Endodermal cell (in vitro differentiated cells): Measurements from ENCODE around the gene COMMD10. TPM values are rescaled to one million over a fixed set of nuclear protein-coding genes. Genes with fewer than 3 reads are reported as not detected.

Source experiments
- DNase-seq: peaks from one replicate; pipeline ENCODE4 v3.0.0-alpha.2; 2017
- H3K27ac ChIP-seq: 2 replicates; pipeline ENCODE4 v1.5.1; 2013; ENCODE audit warnings: mild to moderate bottlenecking, low read depth, low read length, moderate library complexity
- H3K27me3 ChIP-seq: 2 replicates; pipeline ENCODE4 v1.6.1; 2013; ENCODE audit warnings: mild to moderate bottlenecking, low read length, moderate library complexity; ENCODE audit not compliant: insufficient read depth, control insufficient read depth, poor library complexity, severe bottlenecking
- H3K36me3 ChIP-seq: 2 replicates; pipeline ENCODE4 v1.7.0; 2013; ENCODE audit warnings: mild to moderate bottlenecking, low read length, moderate library complexity; ENCODE audit not compliant: control insufficient read depth, insufficient read depth
- H3K4me1 ChIP-seq: one replicate; pipeline ENCODE4 v1.7.0; 2013; ENCODE audit warnings: low read length; ENCODE audit not compliant: control insufficient read depth, insufficient read depth
- H3K4me3 ChIP-seq: 2 replicates; pipeline ENCODE4 v1.5.1; 2013; ENCODE audit warnings: mild to moderate bottlenecking, low read length, moderate library complexity
- H3K9ac ChIP-seq: 2 replicates; pipeline ENCODE4 v1.6.1; 2013; ENCODE audit warnings: mild to moderate bottlenecking, low read length, moderate library complexity; ENCODE audit not compliant: poor library complexity, severe bottlenecking; ENCODE audit errors: extremely low read depth
- H3K9me3 ChIP-seq: 2 replicates; pipeline ENCODE4 v1.6.1; 2013; ENCODE audit warnings: mild to moderate bottlenecking, low read length, moderate library complexity; ENCODE audit not compliant: control insufficient read depth
- H3K27ac Mint-ChIP-seq: 2 replicates; pipeline ENCODE4 v1.8.0; 2020; ENCODE audit warnings: mixed read lengths
- H3K27me3 Mint-ChIP-seq: 2 replicates; pipeline ENCODE4 v1.8.0; 2021; ENCODE audit warnings: mild to moderate bottlenecking, mixed read lengths; ENCODE audit not compliant: insufficient read depth
- H3K36me3 Mint-ChIP-seq: 2 replicates; pipeline ENCODE4 v1.8.0; 2020; ENCODE audit warnings: low read depth, mixed read lengths
- H3K4me1 Mint-ChIP-seq: 2 replicates; pipeline ENCODE4 v1.8.0; 2020; ENCODE audit warnings: mixed read lengths
- H3K4me3 Mint-ChIP-seq: 2 replicates; pipeline ENCODE4 v1.8.0; 2020; ENCODE audit warnings: mild to moderate bottlenecking, moderate library complexity, mixed read lengths
- H3K9me3 Mint-ChIP-seq: 2 replicates; pipeline ENCODE4 v1.8.0; 2020; ENCODE audit warnings: mild to moderate bottlenecking, mixed read lengths
- WGBS, 2 experiments: methylation state at CpG; one replicate each; pipeline versions ENCODE4 v1.1.5 to v1.1.7; 2013; ENCODE audit warnings: missing lambda C conversion rate in 2 of 2, mixed read lengths in 1 of 2; ENCODE audit not compliant: insufficient coverage in 1 of 2, insufficient read length in 1 of 2; 5-methylcytosine and 5-hydroxymethylcytosine counted together
- total RNA-seq, 2 donors: library from RNA; stranded (reverse); fragmentation: NEBNext Ultra II Directional in 1 of 2; extraction: Animal tissue kit (Norgen Biotek cat#: 25700) in 1 of 2; gene quantifications; 2 replicates in 1 of 2; 3 replicates in 1 of 2; pipeline ENCODE4 v1.2.1, GENCODE V29; 2021
- TF ChIP-seq, protein P1 (sequence below): fragments of 200-600 bp; sonication (generic); conservative IDR thresholded peaks from 2 replicates; pipeline ENCODE4 v1.5.0; 2021; ENCODE audit warnings: antibody characterized with exemption, mild to moderate bottlenecking

Gene COMMD10
- total RNA-seq, 2 donors from 2014 or later: 25.3 to 29.8 TPM

DNA sequence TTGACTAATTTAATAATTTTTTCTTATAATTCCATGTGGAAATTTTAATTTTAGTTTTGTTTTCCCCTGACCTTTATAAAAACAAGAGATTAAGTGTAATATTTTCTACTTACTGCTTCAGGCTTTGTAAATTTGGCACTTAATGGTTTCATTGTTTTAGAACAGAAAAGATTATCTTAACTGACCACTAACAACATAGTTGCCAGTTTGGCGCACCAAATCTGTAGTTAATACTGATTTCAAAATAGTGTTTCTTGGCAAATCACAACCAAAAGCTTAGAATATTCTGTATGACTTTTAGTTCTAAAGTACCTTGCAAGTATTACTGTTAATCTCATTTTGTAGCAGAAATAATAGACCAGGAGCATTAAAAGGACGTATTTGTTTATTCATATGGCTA is 124.3 kb downstream of the COMMD10 start:
- H3K36me3 Mint-ChIP-seq: no peaks in the 10 kb centered on the region
- no peak overlapping the region for H3K4me3 Mint-ChIP-seq
- 86 to 92% methylated on average over 1 to 2 of the region's 2 CpGs for WGBS, 2 experiments
- Histone ChIP-seq H3K27me3 (no peaks in the 10 kb centered on the region), H3K4me1 (no peaks in the 10 kb centered on the region), H3K4me3 (no peak overlapping the region), H3K36me3 (no peaks in the 10 kb centered on the region), H3K9ac (no peak overlapping the region), H3K27ac (no peak overlapping the region), H3K9me3 (no peaks in the 10 kb centered on the region)
- no peak for DNase-seq
- no peaks in the 10 kb centered on the region for H3K4me1 Mint-ChIP-seq
- no peaks in the 10 kb centered on the region for H3K9me3 Mint-ChIP-seq
- TF ChIP-seq, protein P1, sequence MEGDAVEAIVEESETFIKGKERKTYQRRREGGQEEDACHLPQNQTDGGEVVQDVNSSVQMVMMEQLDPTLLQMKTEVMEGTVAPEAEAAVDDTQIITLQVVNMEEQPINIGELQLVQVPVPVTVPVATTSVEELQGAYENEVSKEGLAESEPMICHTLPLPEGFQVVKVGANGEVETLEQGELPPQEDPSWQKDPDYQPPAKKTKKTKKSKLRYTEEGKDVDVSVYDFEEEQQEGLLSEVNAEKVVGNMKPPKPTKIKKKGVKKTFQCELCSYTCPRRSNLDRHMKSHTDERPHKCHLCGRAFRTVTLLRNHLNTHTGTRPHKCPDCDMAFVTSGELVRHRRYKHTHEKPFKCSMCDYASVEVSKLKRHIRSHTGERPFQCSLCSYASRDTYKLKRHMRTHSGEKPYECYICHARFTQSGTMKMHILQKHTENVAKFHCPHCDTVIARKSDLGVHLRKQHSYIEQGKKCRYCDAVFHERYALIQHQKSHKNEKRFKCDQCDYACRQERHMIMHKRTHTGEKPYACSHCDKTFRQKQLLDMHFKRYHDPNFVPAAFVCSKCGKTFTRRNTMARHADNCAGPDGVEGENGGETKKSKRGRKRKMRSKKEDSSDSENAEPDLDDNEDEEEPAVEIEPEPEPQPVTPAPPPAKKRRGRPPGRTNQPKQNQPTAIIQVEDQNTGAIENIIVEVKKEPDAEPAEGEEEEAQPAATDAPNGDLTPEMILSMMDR: no peak
- no peaks in the 10 kb centered on the region for H3K27me3 Mint-ChIP-seq
- H3K27ac Mint-ChIP-seq: no peak overlapping the region

- Histone ChIP-seq H3K4me1 (no peaks in the 10 kb centered on the region), H3K9me3 (no peaks in the 10 kb centered on the region), H3K9ac (no peak overlapping the region), H3K36me3 (no peaks in the 10 kb centered on the region), H3K27me3 (no peaks in the 10 kb centered on the region), H3K27ac (no peak overlapping the region), H3K4me3 (no peak overlapping the region)
- Mint-ChIP-seq H3K4me3 (no peak overlapping the region), H3K4me1 (no peaks in the 10 kb centered on the region), H3K27ac (no peak overlapping the region), H3K27me3 (no peaks in the 10 kb centered on the region), H3K36me3 (no peaks in the 10 kb centered on the region), H3K9me3 (no peaks in the 10 kb centered on the region)
- TF ChIP-seq, protein P1: no peak
- no peak for DNase-seq
Measured at GRCh38 chr5:116212225-116212624, 127.4 kb downstream of the COMMD10 start.

GRCh38 chr5:116216246-116216645 is 131.4 kb downstream of the COMMD10 start:
- H3K4me1 ChIP-seq: peaks cover 3% of the 10 kb centered on the region
- WGBS, 2 experiments: 97% methylated on average over 5 of the region's 5 CpGs; no CpG with 5 or more reads in 1 of the 2 experiments
- H3K4me1 Mint-ChIP-seq: peaks cover 10% of the 10 kb centered on the region

More at GRCh38 chr5:116216246-116216645, 131.4 kb downstream of the COMMD10 start:
- Mint-ChIP-seq H3K4me3 (no peak overlapping the region), H3K27me3 (no peaks in the 10 kb centered on the region), H3K9me3 (no peaks in the 10 kb centered on the region), H3K36me3 (no peaks in the 10 kb centered on the region), H3K27ac (no peak overlapping the region)
- TF ChIP-seq, protein P1: no peak
- Histone ChIP-seq H3K9ac (no peak overlapping the region), H3K27me3 (no peaks in the 10 kb centered on the region), H3K36me3 (no peaks in the 10 kb centered on the region), H3K27ac (no peak overlapping the region), H3K4me3 (no peak overlapping the region), H3K9me3 (no peaks in the 10 kb centered on the region)
- DNase-seq: no peak
